OCI-LY1 (cell line): Measurements from ENCODE around the gene CYP21A2.
"Not testable (repeated sequence)": the region's sequence is repeated elsewhere in the genome, so short reads cannot be mapped to it uniquely, and the experiment has no call there.

ENCODE experiments used
- H2AFZ ChIP-seq: fragments of 200-600 bp; sonication (generic), shearing (Covaris generic); 2 replicates; pipeline ENCODE4 v1.6.0; 2014; ENCODE audit warnings: antibody characterized with exemption, mild to moderate bottlenecking, low read length
- H3F3A ChIP-seq: fragments of 200-600 bp; sonication (generic), shearing (Covaris generic); 2 replicates; pipeline ENCODE4 v1.6.0; 2014; ENCODE audit warnings: mild to moderate bottlenecking, antibody characterized with exemption, low read length, moderate library complexity; ENCODE audit not compliant: insufficient read depth
- H3K27ac ChIP-seq: fragments of 200-600 bp; sonication (generic); 2 replicates; pipeline ENCODE4 v1.5.1; 2014; ENCODE audit warnings: low read length, mixed run types, mild to moderate bottlenecking, low read depth; ENCODE audit not compliant: poor library complexity, severe bottlenecking
- H3K27me3 ChIP-seq: fragments of 200-600 bp; sonication (generic); 2 replicates; pipeline ENCODE4 v1.6.0; 2014; ENCODE audit warnings: antibody characterized with exemption, mild to moderate bottlenecking, low read length, moderate library complexity; ENCODE audit not compliant: insufficient read depth
- H3K36me3 ChIP-seq: fragments of 200-600 bp; sonication (generic); 2 replicates; pipeline ENCODE4 v1.6.1; 2014; ENCODE audit warnings: mild to moderate bottlenecking, antibody characterized with exemption, low read length, moderate library complexity, mixed read lengths; ENCODE audit not compliant: insufficient read depth
- H3K4me1 ChIP-seq: fragments of 200-600 bp; sonication (generic); 2 replicates; pipeline ENCODE4 v1.5.1; 2014; ENCODE audit warnings: mild to moderate bottlenecking, low read length, moderate library complexity; ENCODE audit not compliant: insufficient read depth, severe bottlenecking
- H3K4me2 ChIP-seq: fragments of 200-600 bp; sonication (generic), shearing (Covaris generic); 2 replicates; pipeline ENCODE4 v1.6.1; 2014; ENCODE audit warnings: low read length
- H3K4me3 ChIP-seq: fragments of 200-600 bp; sonication (generic); 2 replicates; pipeline ENCODE4 v1.5.1; 2014; ENCODE audit warnings: low read length, low read depth, mild to moderate bottlenecking, mixed read lengths; ENCODE audit not compliant: poor library complexity, severe bottlenecking
- H3K79me2 ChIP-seq: fragments of 200-600 bp; shearing (Covaris generic); 2 replicates; pipeline ENCODE4 v1.6.1; 2016; ENCODE audit warnings: mixed run types, low read length, mixed read lengths; ENCODE audit not compliant: insufficient read depth
- H3K9ac ChIP-seq: fragments of 200-600 bp; sonication (generic), shearing (Covaris generic); 2 replicates; pipeline ENCODE4 v1.6.1; 2014; ENCODE audit warnings: mild to moderate bottlenecking, low read length, mixed read lengths
- H3K9me2 ChIP-seq: fragments of 200-600 bp; sonication (generic), shearing (Covaris generic); 2 replicates; pipeline ENCODE4 v1.6.1; 2014; ENCODE audit warnings: low read depth, mild to moderate bottlenecking, low read length, mixed read lengths
- H3K9me3 ChIP-seq: fragments of 200-600 bp; shearing (Covaris generic); 2 replicates; pipeline ENCODE4 v1.6.1; 2014; ENCODE audit warnings: low read length, mixed read lengths
- H4K20me1 ChIP-seq: fragments of 200-600 bp; sonication (generic), shearing (Covaris generic); 2 replicates; pipeline ENCODE4 v1.6.0; 2016; ENCODE audit warnings: mild to moderate bottlenecking, low read length; ENCODE audit not compliant: insufficient read depth
- EZH2 ChIP-seq: fragments of 200-600 bp; sonication (generic), shearing (Covaris generic); IDR thresholded peaks from 2 replicates; pipeline ENCODE4 v1.8.0; 2017; ENCODE audit warnings: borderline replicate concordance, mixed run types, mild to moderate bottlenecking, antibody characterized with exemption, low read length, moderate library complexity, mixed read lengths
- TF ChIP-seq, protein P1 (sequence below): fragments of 200-600 bp; sonication (generic), shearing (Covaris generic); IDR thresholded peaks from 2 replicates; pipeline ENCODE4 v1.5.1; 2017; ENCODE audit warnings: mild to moderate bottlenecking, antibody characterized with exemption, low read length, moderate library complexity, mixed read lengths

Gene CYP21A2

DNA sequence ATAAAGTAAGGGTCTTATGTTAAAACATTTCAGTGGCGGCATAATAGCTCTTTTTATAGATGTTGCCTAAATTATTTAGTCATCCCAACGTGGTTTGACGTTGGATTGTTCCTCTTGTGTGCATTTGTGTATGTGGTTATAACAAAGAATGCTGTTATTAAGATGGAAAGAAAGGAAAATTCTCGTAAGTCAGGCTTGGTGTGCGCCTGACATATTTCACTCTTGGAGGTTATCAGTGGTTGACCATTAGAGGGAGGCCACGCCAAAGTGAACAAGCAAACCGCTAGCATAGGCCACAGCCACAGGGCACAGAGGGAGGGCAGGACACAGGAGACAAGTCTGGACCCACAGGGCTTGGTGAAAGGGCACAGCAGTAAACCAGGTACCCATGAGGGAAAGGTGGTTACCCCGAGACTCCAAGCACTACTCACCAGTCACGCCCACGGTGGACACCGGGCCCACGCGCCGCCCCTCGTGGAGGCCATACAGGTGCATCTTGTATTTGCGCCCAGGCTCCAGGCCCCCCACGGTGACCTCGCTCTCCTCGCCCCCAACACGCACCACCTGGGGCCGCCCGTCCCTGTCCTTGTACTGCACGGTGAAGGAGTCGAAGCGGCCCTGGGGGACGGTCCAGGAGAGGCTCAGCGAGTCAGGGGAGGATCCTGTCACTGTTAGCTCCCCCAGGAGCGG lies 22.9 kb downstream of the CYP21A2 start:
- H4K20me1 ChIP-seq = no peaks in the 10 kb centered on the region
- no peak overlapping the region for H3K27ac ChIP-seq
- no peaks in the 10 kb centered on the region for H3K9me3 ChIP-seq
- H3K4me2 ChIP-seq = no peak overlapping the region
- no peaks in the 10 kb centered on the region for H3K4me1 ChIP-seq
- H2AFZ ChIP-seq = no peak overlapping the region
- TF ChIP-seq EZH2 = no peak
- TF ChIP-seq, protein P1, sequence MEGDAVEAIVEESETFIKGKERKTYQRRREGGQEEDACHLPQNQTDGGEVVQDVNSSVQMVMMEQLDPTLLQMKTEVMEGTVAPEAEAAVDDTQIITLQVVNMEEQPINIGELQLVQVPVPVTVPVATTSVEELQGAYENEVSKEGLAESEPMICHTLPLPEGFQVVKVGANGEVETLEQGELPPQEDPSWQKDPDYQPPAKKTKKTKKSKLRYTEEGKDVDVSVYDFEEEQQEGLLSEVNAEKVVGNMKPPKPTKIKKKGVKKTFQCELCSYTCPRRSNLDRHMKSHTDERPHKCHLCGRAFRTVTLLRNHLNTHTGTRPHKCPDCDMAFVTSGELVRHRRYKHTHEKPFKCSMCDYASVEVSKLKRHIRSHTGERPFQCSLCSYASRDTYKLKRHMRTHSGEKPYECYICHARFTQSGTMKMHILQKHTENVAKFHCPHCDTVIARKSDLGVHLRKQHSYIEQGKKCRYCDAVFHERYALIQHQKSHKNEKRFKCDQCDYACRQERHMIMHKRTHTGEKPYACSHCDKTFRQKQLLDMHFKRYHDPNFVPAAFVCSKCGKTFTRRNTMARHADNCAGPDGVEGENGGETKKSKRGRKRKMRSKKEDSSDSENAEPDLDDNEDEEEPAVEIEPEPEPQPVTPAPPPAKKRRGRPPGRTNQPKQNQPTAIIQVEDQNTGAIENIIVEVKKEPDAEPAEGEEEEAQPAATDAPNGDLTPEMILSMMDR = no peak
- H3K36me3 ChIP-seq = no peaks in the 10 kb centered on the region
- H3K9ac ChIP-seq = no peak overlapping the region
- no peaks in the 10 kb centered on the region for H3K79me2 ChIP-seq
- H3F3A ChIP-seq = no peaks in the 10 kb centered on the region
- no peaks in the 10 kb centered on the region for H3K9me2 ChIP-seq
- no peaks in the 10 kb centered on the region for H3K27me3 ChIP-seq
- H3K4me3 ChIP-seq = no peak overlapping the region

DNA sequence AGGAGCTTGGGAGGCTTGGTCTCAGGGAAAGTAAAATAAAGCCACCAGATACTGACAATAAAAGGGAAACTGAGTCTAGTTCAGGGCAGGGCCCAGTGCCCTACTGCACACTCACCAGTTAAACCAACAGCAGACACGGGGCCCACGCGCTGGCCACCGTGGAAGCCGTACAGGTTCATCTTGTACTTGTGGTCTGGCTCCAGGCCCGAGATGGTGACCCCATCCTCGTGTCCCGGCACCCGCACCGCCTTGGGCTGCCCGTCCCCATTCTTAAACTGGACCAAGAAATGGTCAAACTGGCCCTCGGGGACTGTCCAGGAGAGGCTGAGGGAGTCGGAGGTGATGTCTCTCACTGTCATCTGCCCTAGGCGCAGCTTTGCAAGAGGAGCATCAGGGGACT lies 26.5 kb downstream of the CYP21A2 start:
- H2AFZ ChIP-seq = no peak overlapping the region
- H3K9ac ChIP-seq = no peak overlapping the region
- H3K27me3 ChIP-seq = no peaks in the 10 kb centered on the region
- no peaks in the 10 kb centered on the region for H3K4me1 ChIP-seq
- no peak for TF ChIP-seq EZH2
- TF ChIP-seq, protein P1 = no peak
- no peaks in the 10 kb centered on the region for H3K79me2 ChIP-seq
- H4K20me1 ChIP-seq = no peaks in the 10 kb centered on the region
- H3K27ac ChIP-seq = no peak overlapping the region
- no peaks in the 10 kb centered on the region for H3K36me3 ChIP-seq
- H3K9me3 ChIP-seq = no peaks in the 10 kb centered on the region
- H3K4me3 ChIP-seq = no peak overlapping the region
- H3K4me2 ChIP-seq = no peak overlapping the region
- no peaks in the 10 kb centered on the region for H3K9me2 ChIP-seq
- no peaks in the 10 kb centered on the region for H3F3A ChIP-seq

DNA sequence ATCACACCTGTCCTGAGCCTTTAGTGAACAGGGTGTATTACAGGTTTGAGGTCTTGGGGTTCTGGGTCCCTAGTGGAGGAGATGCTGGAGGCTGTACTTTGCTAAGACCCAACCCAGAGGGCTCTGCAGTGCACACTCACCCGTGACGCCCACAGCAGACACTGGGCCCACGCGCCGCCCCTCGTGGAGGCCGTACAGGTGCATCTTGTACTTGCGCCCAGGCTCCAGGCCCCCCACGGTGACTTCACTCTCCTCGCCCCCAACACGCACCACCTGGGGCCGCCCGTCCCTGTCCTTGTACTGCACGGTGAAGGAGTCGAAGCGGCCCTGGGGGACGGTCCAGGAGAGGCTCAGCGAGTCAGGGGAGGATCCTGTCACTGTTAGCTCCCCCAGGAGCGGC lies 29.3 kb downstream of the CYP21A2 start:
- H3K27ac ChIP-seq, H3F3A ChIP-seq, H3K4me3 ChIP-seq, H3K9me2 ChIP-seq, H3K79me2 ChIP-seq, H3K9me3 ChIP-seq, H3K27me3 ChIP-seq, H3K9ac ChIP-seq, H4K20me1 ChIP-seq, H2AFZ ChIP-seq, H3K36me3 ChIP-seq, H3K4me2 ChIP-seq, H3K4me1 ChIP-seq: not testable (repeated sequence)

DNA sequence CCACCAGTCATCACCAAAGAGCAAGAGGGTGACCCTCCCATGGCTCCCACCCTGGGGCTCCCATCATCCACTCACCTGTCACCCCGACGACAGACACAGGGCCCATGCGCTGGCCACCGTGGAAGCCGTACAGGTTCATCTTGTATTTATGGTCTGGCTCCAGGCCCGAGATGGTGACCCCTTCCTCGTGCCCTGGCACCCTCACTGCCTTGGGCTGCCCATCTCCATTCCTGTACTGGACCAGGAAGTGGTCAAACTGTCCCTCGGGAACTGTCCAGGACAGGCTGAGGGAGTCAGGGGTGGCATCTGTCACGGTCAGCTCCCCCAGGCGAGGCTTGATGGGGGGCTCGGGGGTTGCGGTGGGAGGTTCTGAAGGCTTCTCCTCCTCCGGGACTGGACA lies 30.1 kb downstream of the CYP21A2 start:
- not testable (repeated sequence) for H3K79me2 ChIP-seq, H2AFZ ChIP-seq, H3K27ac ChIP-seq, H3K9me3 ChIP-seq, H3K9ac ChIP-seq, H3K9me2 ChIP-seq, H4K20me1 ChIP-seq, H3K4me2 ChIP-seq, H3K27me3 ChIP-seq, H3K4me3 ChIP-seq, H3F3A ChIP-seq, H3K36me3 ChIP-seq, H3K4me1 ChIP-seq
